Thymus (tissue), 11 donors: ENCODE results near the gene NRG3. TPM values are rescaled to one million over a fixed set of nuclear protein-coding genes. Genes with fewer than 3 reads are reported as not detected.

Experiments used
- DNase-seq, 9 donors: peaks; one replicate each; pipeline ENCODE4 v3.0.0-alpha.2; 2013; ENCODE audit warnings: low spot score in 9 of 9, low read depth in 6 of 9, missing footprints in 1 of 9
- H3K27ac ChIP-seq, 2 donors: one replicate each; pipeline ENCODE4 v1.5.1; 2013; ENCODE audit warnings: control low read depth in 1 of 2, low read depth in 1 of 2, low read length in 1 of 2, mild to moderate bottlenecking in 1 of 2, moderate library complexity in 1 of 2
- H3K27me3 ChIP-seq, 2 donors: one replicate each; pipeline ENCODE4 v1.5.1; 2013; ENCODE audit warnings: low read length in 1 of 2; ENCODE audit not compliant: control insufficient read depth in 2 of 2, insufficient read depth in 1 of 2
- H3K36me3 ChIP-seq, 2 donors: one replicate each; pipeline ENCODE4 v1.5.1; 2013; ENCODE audit warnings: low read length in 1 of 2, mild to moderate bottlenecking in 1 of 2, moderate library complexity in 1 of 2; ENCODE audit not compliant: control insufficient read depth in 2 of 2, insufficient read depth in 2 of 2
- H3K4me1 ChIP-seq, 2 donors: one replicate each; pipeline ENCODE4 v1.5.1; 2013; ENCODE audit warnings: low read length in 2 of 2; ENCODE audit not compliant: control insufficient read depth in 2 of 2, insufficient read depth in 2 of 2
- H3K4me3 ChIP-seq, 2 donors: one replicate each; pipeline ENCODE4 v1.5.1; 2013; ENCODE audit warnings: low read length in 2 of 2, control low read depth in 1 of 2, mild to moderate bottlenecking in 1 of 2
- H3K9me3 ChIP-seq, 2 donors: one replicate each; pipeline ENCODE4 v1.5.1; 2013; ENCODE audit warnings: low read length in 1 of 2, mild to moderate bottlenecking in 1 of 2; ENCODE audit not compliant: control insufficient read depth in 2 of 2, insufficient read depth in 1 of 2
- WGBS: extraction: QIAGEN DNeasy Blood & Tissue Kit; methylation state at CpG from one replicate; pipeline ENCODE4 v1.1.7; 2013; 5-methylcytosine and 5-hydroxymethylcytosine counted together
- polyA plus RNA-seq: library from polyadenylated mRNA; stranded (reverse); fragments of 200-250 nt; gene quantifications from one replicate; pipeline ENCODE4 v1.2.3, GENCODE V29; 2013
- total RNA-seq: library from RNA; stranded (reverse); fragments of 120-200 nt; gene quantifications from one replicate; pipeline ENCODE4 v1.2.4, GENCODE V29; 2013
- donor health status: healthy.

Gene NRG3
- total and polyA plus RNA-seq, 2 donors: 0.09 TPM; not detected in 1

GRCh38 chr10:82796510-82796909 is 921.5 kb downstream of the NRG3 start:
- Histone ChIP-seq H3K36me3 (no peaks in the 10 kb centered on the region), H3K4me3 (no peak overlapping the region), H3K4me1 (no peaks in the 10 kb centered on the region), H3K9me3 (no peaks in the 10 kb centered on the region), H3K27me3 (no peaks in the 10 kb centered on the region), H3K27ac (no peak overlapping the region)
- DNase-seq: no peak

GRCh38 chr10:82801289-82801688 is 926.3 kb downstream of the NRG3 start:
- no peaks in the 10 kb centered on the region for H3K4me1 ChIP-seq
- no peaks in the 10 kb centered on the region for H3K36me3 ChIP-seq
- H3K9me3 ChIP-seq: no peaks in the 10 kb centered on the region
- DNase-seq: no peak
- H3K27me3 ChIP-seq: no peaks in the 10 kb centered on the region
- no peak overlapping the region for H3K4me3 ChIP-seq
- 99% methylated on average over 1 of the region's 1 CpG for WGBS
- no peak overlapping the region for H3K27ac ChIP-seq

- Histone ChIP-seq H3K4me3 (no peak overlapping the region), H3K36me3 (no peaks in the 10 kb centered on the region), H3K27me3 (no peaks in the 10 kb centered on the region), H3K4me1 (no peaks in the 10 kb centered on the region), H3K27ac (no peak overlapping the region), H3K9me3 (no peaks in the 10 kb centered on the region)
- no peak for DNase-seq
- 63% methylated on average over 1 of the region's 1 CpG for WGBS
These were observed 936.6 kb downstream of the NRG3 start for GRCh38 chr10:82811621-82812020.

- Histone ChIP-seq H3K4me3 (no peak overlapping the region), H3K9me3 (no peaks in the 10 kb centered on the region), H3K27me3 (no peaks in the 10 kb centered on the region), H3K36me3 (no peaks in the 10 kb centered on the region), H3K4me1 (no peaks in the 10 kb centered on the region), H3K27ac (no peak overlapping the region)
- 92% methylated on average over 5 of the region's 5 CpGs for WGBS
- no peak for DNase-seq
These were observed 938.9 kb downstream of the NRG3 start for GRCh38 chr10:82813856-82814255.

GRCh38 chr10:82814635-82815034 is 939.6 kb downstream of the NRG3 start:
- H3K27ac ChIP-seq: no peak overlapping the region
- H3K36me3 ChIP-seq: no peaks in the 10 kb centered on the region
- H3K27me3 ChIP-seq: no peaks in the 10 kb centered on the region
- no peaks in the 10 kb centered on the region for H3K4me1 ChIP-seq
- H3K4me3 ChIP-seq: no peak overlapping the region
- DNase-seq: no peak
- H3K9me3 ChIP-seq: no peaks in the 10 kb centered on the region

GRCh38 chr10:82815680-82816079 is 940.7 kb downstream of the NRG3 start:
- 93% methylated on average over 7 of the region's 7 CpGs for WGBS

GRCh38 chr10:82817676-82818422 is 942.9 kb downstream of the NRG3 start:
- no peak overlapping the region for H3K27ac ChIP-seq
- no peaks in the 10 kb centered on the region for H3K9me3 ChIP-seq
- 93% methylated on average over 6 of the region's 6 CpGs for WGBS
- H3K4me3 ChIP-seq: no peak overlapping the region
- DNase-seq: no peak
- H3K4me1 ChIP-seq: no peaks in the 10 kb centered on the region
- H3K36me3 ChIP-seq: no peaks in the 10 kb centered on the region
- H3K27me3 ChIP-seq: no peaks in the 10 kb centered on the region

More at GRCh38 chr10:82815680-82816079, 940.7 kb downstream of the NRG3 start:
- DNase-seq: no peak
- Histone ChIP-seq H3K27ac (no peak overlapping the region), H3K9me3 (no peaks in the 10 kb centered on the region), H3K4me3 (no peak overlapping the region), H3K36me3 (no peaks in the 10 kb centered on the region), H3K4me1 (no peaks in the 10 kb centered on the region), H3K27me3 (no peaks in the 10 kb centered on the region)

- no peak for DNase-seq
- Histone ChIP-seq H3K36me3 (no peaks in the 10 kb centered on the region), H3K4me1 (no peaks in the 10 kb centered on the region), H3K9me3 (no peaks in the 10 kb centered on the region), H3K27ac (no peak overlapping the region), H3K27me3 (no peaks in the 10 kb centered on the region), H3K4me3 (no peak overlapping the region)
- WGBS: 17% methylated on average over 2 of the region's 2 CpGs
These were observed 946.0 kb downstream of the NRG3 start for GRCh38 chr10:82821043-82821442.

- H3K36me3 ChIP-seq: no peaks in the 10 kb centered on the region
- no peaks in the 10 kb centered on the region for H3K4me1 ChIP-seq
- DNase-seq: no peak
- H3K4me3 ChIP-seq: no peak overlapping the region
- no peaks in the 10 kb centered on the region for H3K9me3 ChIP-seq
- 94% methylated on average over 1 of the region's 1 CpG for WGBS
- no peak overlapping the region for H3K27ac ChIP-seq
- H3K27me3 ChIP-seq: no peaks in the 10 kb centered on the region
These were observed 951.1 kb downstream of the NRG3 start for GRCh38 chr10:82826132-82826531.
